Colon (tissue), 2 donors: ENCODE measurements around the gene PYGM.

Source experiments
- FAIRE-seq: peaks from 2 replicates; lab custom pipeline; 2012; peaks lifted over from hg19 to GRCh38; lab: Jason Lieb, UNC
- donor health status: control.
- donor health status: control.

The PYGM gene

GRCh38 chr11:64753380-64754123, 6.2 kb downstream of the PYGM start:
- FAIRE-seq: no peak

- FAIRE-seq: no peak
Observed at GRCh38 chr11:64753019-64753379, 6.8 kb downstream of the PYGM start.

GRCh38 chr11:64752175-64752970, 7.4 kb downstream of the PYGM start:
- no peak for FAIRE-seq

GRCh38 chr11:64751580-64751979, 8.2 kb downstream of the PYGM start:
- FAIRE-seq: no peak

GRCh38 chr11:64751136-64751535, 8.6 kb downstream of the PYGM start:
- FAIRE-seq: no peak

GRCh38 chr11:64750361-64751054, 9.3 kb downstream of the PYGM start:
- no peak for FAIRE-seq

- no peak for FAIRE-seq
Observed at GRCh38 chr11:64747961-64748665, 11.7 kb downstream of the PYGM start.

GRCh38 chr11:64746486-64746885, 13.3 kb downstream of the PYGM start:
- FAIRE-seq: no peak

GRCh38 chr11:64745521-64746328, 14.0 kb downstream of the PYGM start:
- no peak for FAIRE-seq

GRCh38 chr11:64745189-64745520, 14.6 kb downstream of the PYGM start:
- FAIRE-seq: no peak

- no peak for FAIRE-seq
Observed at GRCh38 chr11:64744544-64745188, 15.1 kb downstream of the PYGM start.

GRCh38 chr11:64743591-64744543, 15.9 kb downstream of the PYGM start, which contains the start of gene RASGRP2:
RASGRP2 (minus strand) TSS chr11:64744142; CDS start chr11:64742866, 1,276 bp downstream.
- FAIRE-seq: no peak

GRCh38 chr11:64742889-64743590, 16.7 kb downstream of the PYGM start:
- no peak for FAIRE-seq

GRCh38 chr11:64742087-64742888, 17.5 kb downstream of the PYGM start:
- no peak for FAIRE-seq

GRCh38 chr11:64741375-64742086, 18.2 kb downstream of the PYGM start:
- no peak for FAIRE-seq

- no peak for FAIRE-seq
Observed at GRCh38 chr11:64739871-64740270, 19.9 kb downstream of the PYGM start.

GRCh38 chr11:64736654-64737053, 23.1 kb downstream of the PYGM start:
- no peak for FAIRE-seq
